Measurements from ENCODE around the gene PPP1R9A. TPM values are rescaled to one million over a fixed set of nuclear protein-coding genes. Genes with fewer than 3 reads are reported as not detected.

Gene PPP1R9A
- total and polyA plus RNA-seq, 10 of the 15 experiments (the other 5 are each of a cell fraction or from before 2014, with no cell fraction given), result 0.04 to 0.12 TPM; not detected in 8

DNA sequence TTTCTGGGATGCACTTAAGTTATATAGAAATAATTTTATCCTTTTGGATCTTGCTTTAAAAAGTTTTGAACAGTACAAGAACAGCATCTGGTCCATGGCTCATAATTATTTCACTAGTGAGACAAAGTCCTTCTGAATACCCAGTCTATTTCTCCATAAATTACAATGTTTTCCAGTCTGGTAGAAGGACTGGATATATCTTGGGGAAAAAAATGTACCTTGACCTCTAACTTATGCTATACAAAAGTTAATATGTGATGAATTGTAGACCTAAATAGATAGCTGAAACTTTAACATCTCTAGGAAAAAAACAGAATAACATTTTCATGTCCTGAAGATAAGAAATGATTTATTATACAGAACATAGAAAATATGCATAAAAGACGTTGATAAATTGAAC is 88.5 kb downstream of the PPP1R9A start (continued):
- TF ChIP-seq ZNF207 (IDR thresholded peaks at IDR 0.05; ENCODE audit: borderline replicate concordance), result no peak
- no peak for TF ChIP-seq KLF5 (IDR thresholded peaks at IDR 0.05; ENCODE audit: partially characterized antibody)

DNA sequence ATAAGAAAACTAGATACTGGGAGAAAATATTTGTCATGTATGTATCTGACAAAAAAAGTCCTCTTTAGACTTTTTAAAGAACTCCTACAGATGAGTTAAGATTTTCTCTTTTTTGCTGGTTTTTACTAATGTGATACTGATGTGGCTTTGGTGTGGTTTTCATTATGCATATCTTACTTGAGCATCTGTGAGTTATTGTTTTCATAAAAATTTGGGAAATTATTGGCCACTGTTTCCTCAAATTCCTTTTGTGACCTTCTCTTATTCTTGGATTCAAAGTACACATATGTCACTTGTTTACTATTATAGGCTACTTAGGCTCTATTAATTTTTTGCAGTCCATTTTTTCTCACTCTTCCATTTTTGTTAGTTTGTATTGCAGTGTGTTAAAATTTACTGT is 89.0 kb downstream of the PPP1R9A start:
- ATAC-seq (no peak), FAIRE-seq (no peak), DNase-seq (ENCODE audit: low read depth, low spot score) (no peak)
- H3K4me1 ChIP-seq (ENCODE audit: control insufficient read depth, insufficient read depth, low read length), result no peaks in the 10 kb centered on the region
- H3K79me2 ChIP-seq (ENCODE audit: control insufficient read depth, insufficient read depth, low read length), result no peaks in the 10 kb centered on the region
- no peaks in the 10 kb centered on the region for H3K9me3 ChIP-seq (replicated peaks; ENCODE audit: control insufficient read depth, insufficient read depth, low read length)
- H3K36me3 ChIP-seq (ENCODE audit: control insufficient read depth in 2 of 2, insufficient read depth in 2 of 2, low read length in 1 of 2), result no peaks in the 10 kb centered on the region
- in situ Hi-C loops (cut with MboI) (no loop called here), intact Hi-C loops (cut with micrococcal nuclease; ENCODE audit: unreplicated experiment) (no loop called here)
- H4K20me1 ChIP-seq (ENCODE audit: control insufficient read depth, insufficient read depth), result no peaks in the 10 kb centered on the region
- no peak overlapping the region for H3K4me2 ChIP-seq (ENCODE audit: control insufficient read depth, insufficient read depth)
- ChIA-PET RAD21 (ENCODE audit: unreplicated experiment) (no interaction called here), CTCF (no interaction called here), SMC1A (ENCODE audit: uncharacterized antibody, unreplicated experiment) (no interaction called here), POLR2A (no interaction called here)
- TF ChIP-seq SP1 (IDR thresholded peaks at IDR 0.05; ENCODE audit: low read depth, low read length), result no peak
- no peak for TF ChIP-seq MEF2B (IDR thresholded peaks at IDR 0.05; ENCODE audit: partially characterized antibody, poor library complexity, severe bottlenecking)
- no peak for TF ChIP-seq GABPA (IDR thresholded peaks at IDR 0.05; ENCODE audit: low read depth)
- TF ChIP-seq, protein P1, sequence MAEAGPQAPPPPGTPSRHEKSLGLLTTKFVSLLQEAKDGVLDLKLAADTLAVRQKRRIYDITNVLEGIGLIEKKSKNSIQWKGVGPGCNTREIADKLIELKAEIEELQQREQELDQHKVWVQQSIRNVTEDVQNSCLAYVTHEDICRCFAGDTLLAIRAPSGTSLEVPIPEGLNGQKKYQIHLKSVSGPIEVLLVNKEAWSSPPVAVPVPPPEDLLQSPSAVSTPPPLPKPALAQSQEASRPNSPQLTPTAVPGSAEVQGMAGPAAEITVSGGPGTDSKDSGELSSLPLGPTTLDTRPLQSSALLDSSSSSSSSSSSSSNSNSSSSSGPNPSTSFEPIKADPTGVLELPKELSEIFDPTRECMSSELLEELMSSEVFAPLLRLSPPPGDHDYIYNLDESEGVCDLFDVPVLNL (IDR thresholded peaks at IDR 0.05; ENCODE audit: low read depth, low read length), result no peak
- TF ChIP-seq TBL1XR1 (IDR thresholded peaks at IDR 0.05; ENCODE audit: low read depth, low read length), result no peak
- TF ChIP-seq SMC3 (IDR thresholded peaks at IDR 0.05; ENCODE audit: borderline replicate concordance, low read length), result no peak
- TF ChIP-seq BMI1 (IDR thresholded peaks at IDR 0.05; ENCODE audit: borderline replicate concordance), result no peak
- BruUV-seq (replicated peaks), result no TSS peak
- H3K27me3 ChIP-seq (replicated peaks in 1 of 2; ENCODE audit: control insufficient read depth in 2 of 2, insufficient read depth in 2 of 2, low read length in 1 of 2), result no peaks in the 10 kb centered on the region
- no peak overlapping the region for H3K4me3 ChIP-seq
- H3K9ac ChIP-seq (ENCODE audit: control insufficient read depth, insufficient read depth, low read length), result no peak overlapping the region
- H2AFZ ChIP-seq (ENCODE audit: control insufficient read depth, low read depth, low read length), result no peak overlapping the region
- H3K27ac ChIP-seq (ENCODE audit: control insufficient read depth, insufficient read depth), result no peak overlapping the region

Measured in GM12878 (cell line).